Coronary artery (tissue), 2 donors: ENCODE results near the gene RPH3AL.

Source experiments
- DNase-seq: peaks from one replicate; pipeline ENCODE4 v3.0.0-alpha.2; 2017; ENCODE audit warnings: low spot score
- H3K27ac ChIP-seq, 2 donors: fragments of 200-600 bp; sonication (generic); one replicate each; pipeline ENCODE4 v1.5.1; 2016 to 2019
- H3K4me3 ChIP-seq: fragments of 200-600 bp; sonication (generic); 2 replicates; pipeline ENCODE4 v1.5.1; 2016; ENCODE audit warnings: mild to moderate bottlenecking, moderate library complexity
- TF ChIP-seq, protein P1 (sequence below): fragments of 200-600 bp; sonication (generic); IDR thresholded peaks from one replicate; pipeline ENCODE4 v1.5.1; 2019; ENCODE audit warnings: antibody characterized with exemption

The RPH3AL gene

DNA sequence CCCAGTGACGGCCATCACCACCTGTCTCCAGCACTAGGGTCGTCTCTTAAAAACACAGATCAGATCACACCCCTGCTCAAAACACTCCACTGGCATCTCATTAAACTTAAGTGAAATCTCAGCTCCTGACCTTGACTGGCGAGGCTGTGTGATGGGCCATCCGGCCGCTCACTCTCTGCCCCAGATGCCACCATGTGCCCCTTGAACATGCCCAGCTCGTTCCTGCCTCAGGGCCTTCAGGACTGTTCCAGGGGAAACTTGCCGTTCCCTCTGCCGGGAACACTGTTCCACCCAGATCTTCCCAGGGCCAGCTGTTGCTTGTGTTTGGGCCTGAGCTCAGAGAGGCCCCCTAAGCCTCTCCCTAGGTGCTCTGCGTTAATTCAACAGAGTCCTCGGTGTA is 39.4 kb downstream of the RPH3AL start:
- no peak for DNase-seq
- TF ChIP-seq, protein P1, sequence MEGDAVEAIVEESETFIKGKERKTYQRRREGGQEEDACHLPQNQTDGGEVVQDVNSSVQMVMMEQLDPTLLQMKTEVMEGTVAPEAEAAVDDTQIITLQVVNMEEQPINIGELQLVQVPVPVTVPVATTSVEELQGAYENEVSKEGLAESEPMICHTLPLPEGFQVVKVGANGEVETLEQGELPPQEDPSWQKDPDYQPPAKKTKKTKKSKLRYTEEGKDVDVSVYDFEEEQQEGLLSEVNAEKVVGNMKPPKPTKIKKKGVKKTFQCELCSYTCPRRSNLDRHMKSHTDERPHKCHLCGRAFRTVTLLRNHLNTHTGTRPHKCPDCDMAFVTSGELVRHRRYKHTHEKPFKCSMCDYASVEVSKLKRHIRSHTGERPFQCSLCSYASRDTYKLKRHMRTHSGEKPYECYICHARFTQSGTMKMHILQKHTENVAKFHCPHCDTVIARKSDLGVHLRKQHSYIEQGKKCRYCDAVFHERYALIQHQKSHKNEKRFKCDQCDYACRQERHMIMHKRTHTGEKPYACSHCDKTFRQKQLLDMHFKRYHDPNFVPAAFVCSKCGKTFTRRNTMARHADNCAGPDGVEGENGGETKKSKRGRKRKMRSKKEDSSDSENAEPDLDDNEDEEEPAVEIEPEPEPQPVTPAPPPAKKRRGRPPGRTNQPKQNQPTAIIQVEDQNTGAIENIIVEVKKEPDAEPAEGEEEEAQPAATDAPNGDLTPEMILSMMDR = no peak

DNA sequence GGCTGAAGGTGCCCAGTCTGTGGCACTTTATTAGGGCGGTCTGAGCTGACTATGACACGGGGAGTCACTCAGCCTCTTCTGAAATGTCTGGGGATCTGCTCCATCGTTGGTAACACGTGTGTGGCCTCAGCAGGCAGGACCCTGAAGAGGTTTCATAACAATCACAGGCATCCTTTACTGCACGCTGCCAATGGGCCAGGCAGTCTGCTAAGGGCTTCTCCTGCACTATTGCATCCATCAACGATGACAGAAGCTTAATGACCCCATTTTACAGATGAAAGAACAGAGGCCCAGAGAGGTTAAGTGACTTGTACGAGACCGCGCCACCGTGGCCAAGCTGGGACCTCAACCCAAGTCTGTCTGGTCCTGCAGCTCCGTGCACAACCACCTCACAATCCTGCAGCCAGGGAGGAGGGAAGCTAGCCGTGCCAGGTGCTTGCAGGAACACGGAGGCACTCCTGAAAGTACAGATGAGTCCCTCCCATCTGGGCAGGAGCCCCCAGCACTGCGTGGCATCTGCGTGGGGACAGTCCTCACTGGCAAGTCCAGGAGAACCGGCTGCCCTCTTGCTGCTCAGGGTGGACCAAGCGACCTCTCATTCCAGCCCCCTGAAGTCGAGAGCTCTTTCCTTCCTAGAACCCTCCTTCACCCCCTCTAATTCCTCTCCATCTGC is 40.0 kb downstream of the RPH3AL start:
- Histone ChIP-seq H3K27ac (no peak overlapping the region), H3K4me3 (no peak overlapping the region)
- TF ChIP-seq, protein P1 = no peak
- DNase-seq = no peak

More for the DNA sequence above, 39.4 kb downstream of the RPH3AL start:
- no peak overlapping the region for H3K4me3 ChIP-seq
- no peak overlapping the region for H3K27ac ChIP-seq

DNA sequence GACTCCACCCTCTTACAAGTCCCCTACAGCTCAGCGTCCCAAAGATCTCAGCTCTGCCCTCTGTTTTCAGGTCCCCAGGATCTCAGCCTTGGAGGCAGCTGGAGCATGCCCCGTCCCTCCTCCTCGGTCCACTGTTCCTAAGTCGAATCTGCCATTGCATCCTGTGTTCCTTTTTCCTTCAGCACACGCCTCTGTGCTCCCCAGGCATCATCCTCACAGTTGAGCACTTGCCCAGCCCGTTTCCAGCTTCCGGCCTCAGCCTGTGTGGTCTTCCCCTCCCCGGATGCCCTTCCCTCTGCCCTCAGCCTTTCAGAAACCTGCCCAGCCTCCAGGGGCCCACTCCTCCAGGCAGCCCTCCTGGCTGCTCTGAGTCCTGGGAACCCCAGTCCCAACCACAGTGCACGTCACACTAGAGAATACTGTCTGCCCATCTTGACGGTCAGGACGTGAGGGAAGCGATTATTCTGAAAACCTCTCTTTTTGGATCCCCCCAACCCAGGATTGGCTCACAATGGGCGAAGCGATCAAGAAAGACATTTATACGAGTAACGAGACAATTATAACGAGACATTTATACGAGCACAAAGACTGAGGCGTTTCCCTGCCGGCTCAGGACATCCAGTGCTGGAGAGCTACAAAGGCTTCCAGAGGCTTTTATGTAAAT is 41.4 kb downstream of the RPH3AL start:
- TF ChIP-seq, protein P1 = no peak
- Histone ChIP-seq H3K27ac (no peak overlapping the region), H3K4me3 (no peak overlapping the region)
- DNase-seq = no peak

DNA sequence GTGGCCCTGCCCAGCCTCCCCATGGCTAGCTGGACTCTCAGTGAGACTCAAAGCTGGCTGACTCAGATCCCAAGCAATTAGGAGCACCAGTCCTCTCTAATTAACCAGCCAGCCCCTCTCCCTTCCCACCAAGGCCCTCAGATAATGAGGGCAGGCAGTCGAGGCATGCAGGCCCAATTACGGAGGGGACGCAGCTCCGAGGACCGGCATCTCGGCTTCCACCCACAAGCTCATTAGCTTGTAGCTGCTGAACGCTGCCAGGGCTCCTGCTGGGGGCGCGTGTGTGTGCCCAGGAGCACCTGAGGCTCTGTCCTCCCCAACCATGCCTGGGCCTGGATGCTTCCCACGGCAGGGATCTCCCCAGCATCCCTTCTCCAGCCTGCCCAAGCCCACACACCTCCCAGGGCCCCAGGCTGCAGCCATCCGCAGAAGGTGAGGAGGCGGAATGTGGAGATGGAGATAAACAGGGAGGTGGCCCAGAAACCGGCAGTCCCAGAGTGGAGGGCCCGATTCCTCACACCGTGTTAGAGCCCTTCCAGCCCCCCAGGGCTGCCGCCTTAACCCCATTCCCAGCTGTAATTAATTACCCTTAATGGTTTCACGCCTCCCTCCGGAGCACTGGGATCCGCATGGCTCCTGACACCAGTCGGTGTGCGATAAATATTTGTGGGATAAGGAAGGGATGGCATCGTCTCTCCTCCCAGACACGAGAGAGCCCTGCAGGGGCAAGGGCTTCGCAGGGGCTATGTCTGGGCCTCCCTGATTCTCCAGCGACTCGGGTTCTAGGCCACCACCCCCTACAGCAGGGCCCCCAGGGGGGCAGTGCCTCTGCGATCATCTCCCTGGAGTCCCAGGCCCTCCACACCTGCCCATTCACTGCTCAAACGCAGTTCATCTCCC is 42.2 kb downstream of the RPH3AL start:
- DNase-seq = no peak
- no peak overlapping the region for H3K4me3 ChIP-seq
- TF ChIP-seq, protein P1 = no peak
- H3K27ac ChIP-seq = no peak overlapping the region

DNA sequence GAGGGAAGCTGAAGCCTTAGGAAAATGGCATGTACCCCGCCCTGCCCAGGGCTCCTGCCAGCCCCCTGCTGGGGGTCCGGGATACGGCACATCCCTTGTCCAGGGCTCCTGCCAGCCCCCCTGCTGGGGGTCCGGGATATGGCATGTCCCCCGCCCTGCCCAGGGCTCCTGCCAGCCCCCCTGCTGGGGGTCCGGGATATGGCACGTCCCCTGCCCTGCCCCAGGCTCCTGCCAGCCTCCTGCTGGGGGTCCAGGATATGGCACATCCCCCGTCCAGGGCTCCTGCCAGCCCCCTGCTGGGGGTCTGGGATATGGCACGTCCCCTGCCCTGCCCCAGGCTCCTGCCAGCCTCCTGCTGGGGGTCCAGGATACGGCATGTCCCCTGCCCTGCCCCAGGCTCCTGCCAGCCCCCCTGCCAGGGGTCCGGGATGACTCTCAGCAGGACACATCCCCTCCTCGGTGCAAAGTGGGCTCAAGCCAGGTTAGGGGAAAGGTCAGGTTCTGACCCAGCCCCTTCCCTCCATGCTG is 43.2 kb downstream of the RPH3AL start:
- no peak overlapping the region for H3K27ac ChIP-seq
- TF ChIP-seq, protein P1 = no peak
- no peak for DNase-seq
- no peak overlapping the region for H3K4me3 ChIP-seq

DNA sequence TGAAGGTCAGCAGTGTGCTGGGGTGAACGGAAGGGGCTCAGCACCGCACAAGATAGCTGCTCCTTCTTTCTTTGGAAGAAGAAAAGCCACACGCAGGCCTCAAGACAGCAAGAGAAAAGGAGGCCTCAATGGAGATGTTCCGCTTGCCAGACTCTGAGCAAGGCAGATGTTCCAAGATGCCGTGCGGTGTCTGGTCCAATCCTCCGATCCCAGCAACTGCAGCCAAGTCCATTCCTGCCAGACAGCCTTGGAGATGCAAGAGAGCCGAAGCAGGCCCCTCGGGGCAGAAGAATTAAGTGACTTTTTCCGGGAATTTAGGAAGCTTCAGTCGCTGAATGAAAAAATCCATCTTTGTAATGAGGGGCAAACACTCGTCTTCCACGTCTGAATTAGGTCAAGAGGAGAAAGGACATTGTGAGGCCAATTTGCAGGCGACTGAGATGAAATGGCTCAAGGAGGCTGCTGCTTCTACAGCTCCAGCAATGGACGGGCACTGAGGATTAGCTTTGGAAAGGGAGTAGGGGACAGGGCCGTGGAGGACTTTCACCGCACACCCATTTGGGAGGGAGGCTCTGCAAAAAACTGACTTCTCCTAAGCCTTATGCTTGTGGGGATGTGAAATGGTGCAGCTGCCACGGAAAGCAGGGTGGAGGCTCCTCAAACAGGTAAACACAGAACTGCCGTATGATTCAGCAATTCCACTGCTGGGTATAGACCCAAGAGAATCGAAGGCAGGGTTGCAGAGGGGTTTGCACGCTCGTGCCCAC is 44.7 kb downstream of the RPH3AL start:
- Histone ChIP-seq H3K4me3 (no peak overlapping the region), H3K27ac (no peak overlapping the region)

More for the DNA sequence above, 44.7 kb downstream of the RPH3AL start:
- TF ChIP-seq, protein P1 = no peak
- DNase-seq = no peak
